Activated naive CD4-positive, alpha-beta T cell treated with anti-CD3 and anti-CD28 coated beads, Interleukin-2, amount 10 ng/mL, durations not matched to agents 7 days and 5 days (primary cell): ENCODE data around the gene POU1F1.
A peak's percentile ranks its signal among the peaks of the same experiment; 100 is the strongest.
"Not testable (repeated sequence)": the region's sequence is repeated elsewhere in the genome, so short reads cannot be mapped to it uniquely, and the experiment has no call there.

Experiments used
- CTCF ChIA-PET: fragments of 350-600 bp; sonication (Branson Sonifier 250); formaldehyde crosslinking; loops from one replicate; lab custom pipeline; 2021; ENCODE audit warnings: antibody characterized with exemption; lab: Charles Lee
- DNase-seq: peaks from one replicate; pipeline ENCODE4 v3.0.0-alpha.2; 2020
- H3K27ac Mint-ChIP-seq: one replicate; pipeline ENCODE4 v1.8.0; 2021; ENCODE audit warnings: mild to moderate bottlenecking, moderate library complexity, mixed read lengths
- H3K27me3 Mint-ChIP-seq: one replicate; pipeline ENCODE4 v1.8.0; 2021; ENCODE audit warnings: mild to moderate bottlenecking, mixed read lengths
- H3K36me3 Mint-ChIP-seq: one replicate; pipeline ENCODE4 v1.8.0; 2021; ENCODE audit warnings: mixed read lengths
- H3K4me1 Mint-ChIP-seq: one replicate; pipeline ENCODE4 v1.8.0; 2021; ENCODE audit warnings: mixed read lengths
- H3K4me3 Mint-ChIP-seq: one replicate; pipeline ENCODE4 v1.8.0; 2021; ENCODE audit warnings: mild to moderate bottlenecking, moderate library complexity, mixed read lengths
- H3K9me3 Mint-ChIP-seq: one replicate; pipeline ENCODE4 v1.8.0; 2021; ENCODE audit warnings: mixed read lengths

Gene POU1F1

GRCh38 chr3:87272718-87273341, 3.6 kb downstream of the POU1F1 start:
- H3K36me3 Mint-ChIP-seq, result no peaks in the 10 kb centered on the region
- H3K9me3 Mint-ChIP-seq, result no peaks in the 10 kb centered on the region
- no peak overlapping the region for H3K4me3 Mint-ChIP-seq

GRCh38 chr3:87270908-87271700, 5.3 kb downstream of the POU1F1 start:
- peak overlapping the region; percentile 7 for H3K4me3 Mint-ChIP-seq

More at GRCh38 chr3:87272718-87273341, 3.6 kb downstream of the POU1F1 start:
- no peak for DNase-seq
- Mint-ChIP-seq H3K4me1 (peaks cover 41% of the 10 kb centered on the region), H3K27ac (no peak overlapping the region), H3K27me3 (no peaks in the 10 kb centered on the region)
- CTCF ChIA-PET, result interaction anchor here (3.8 kb wide), 1 partner anchor 12 kb away, joined by 25 read pairs; no protein-coding TSS in a partner anchor

GRCh38 chr3:87269723-87270122, 6.7 kb downstream of the POU1F1 start:
- Mint-ChIP-seq H3K27ac (peak overlapping the region; percentile 0), H3K4me3 (no peak overlapping the region), H3K4me1 (peaks cover 46% of the 10 kb centered on the region), H3K36me3 (no peaks in the 10 kb centered on the region), H3K27me3 (peaks cover under 1% of the 10 kb centered on the region), H3K9me3 (no peaks in the 10 kb centered on the region)
- no peak for DNase-seq
- CTCF ChIA-PET, result interaction anchor here (1.2 to 3.8 kb wide), 3 partner anchors 9 to 81 kb away, joined by 3 to 25 read pairs (median 6); no protein-coding TSS in a partner anchor

More at GRCh38 chr3:87270908-87271700, 5.3 kb downstream of the POU1F1 start:
- no peaks in the 10 kb centered on the region for H3K27me3 Mint-ChIP-seq
- H3K27ac Mint-ChIP-seq, result peak overlapping the region; percentile 64
- no peaks in the 10 kb centered on the region for H3K9me3 Mint-ChIP-seq
- DNase-seq, result no peak
- no peaks in the 10 kb centered on the region for H3K36me3 Mint-ChIP-seq
- peaks cover 46% of the 10 kb centered on the region for H3K4me1 Mint-ChIP-seq
- CTCF ChIA-PET, result interaction anchor here (1.2 to 3.8 kb wide), 3 partner anchors 10 to 80 kb away, joined by 3 to 25 read pairs (median 6); no protein-coding TSS in a partner anchor

GRCh38 chr3:87268646-87269211, 7.7 kb downstream of the POU1F1 start:
- peak overlapping the region; percentile 66 for H3K27ac Mint-ChIP-seq
- H3K4me1 Mint-ChIP-seq, result peaks cover 46% of the 10 kb centered on the region
- no peaks in the 10 kb centered on the region for H3K36me3 Mint-ChIP-seq
- DNase-seq, result no peak
- H3K4me3 Mint-ChIP-seq, result peak overlapping the region; percentile 7
- H3K9me3 Mint-ChIP-seq, result no peaks in the 10 kb centered on the region
- CTCF ChIA-PET, result no interaction called here
- H3K27me3 Mint-ChIP-seq, result peaks cover 6% of the 10 kb centered on the region

- DNase-seq, result no peak
- Mint-ChIP-seq H3K4me1 (peaks cover 46% of the 10 kb centered on the region), H3K27ac (peak overlapping the region; percentile 66), H3K4me3 (peak overlapping the region; percentile 7), H3K27me3 (peaks cover 6% of the 10 kb centered on the region), H3K9me3 (no peaks in the 10 kb centered on the region), H3K36me3 (no peaks in the 10 kb centered on the region)
- CTCF ChIA-PET, result no interaction called here
Measured at GRCh38 chr3:87267953-87268645, 8.3 kb downstream of the POU1F1 start.

- no peaks in the 10 kb centered on the region for H3K4me1 Mint-ChIP-seq
- no peak overlapping the region for H3K4me3 Mint-ChIP-seq
- H3K27me3 Mint-ChIP-seq, result peaks cover 6% of the 10 kb centered on the region
- CTCF ChIA-PET, result interaction anchor here (1.2 to 3.9 kb wide), 5 partner anchors 9 to 452 kb away, joined by 4 to 25 read pairs (median 6); no protein-coding TSS in a partner anchor
- no peaks in the 10 kb centered on the region for H3K36me3 Mint-ChIP-seq
- DNase-seq, result no peak
- no peaks in the 10 kb centered on the region for H3K9me3 Mint-ChIP-seq
- H3K27ac Mint-ChIP-seq, result no peak overlapping the region
Measured at GRCh38 chr3:87261925-87262324, 14.5 kb downstream of the POU1F1 start.

GRCh38 chr3:87260270-87260669, 16.1 kb downstream of the POU1F1 start:
- H3K36me3 Mint-ChIP-seq, result no peaks in the 10 kb centered on the region
- H3K9me3 Mint-ChIP-seq, result no peaks in the 10 kb centered on the region
- no peak overlapping the region for H3K27ac Mint-ChIP-seq
- no peak overlapping the region for H3K4me3 Mint-ChIP-seq
- H3K4me1 Mint-ChIP-seq, result no peaks in the 10 kb centered on the region
- H3K27me3 Mint-ChIP-seq, result peaks cover 6% of the 10 kb centered on the region
- DNase-seq, result peak; percentile 56
- CTCF ChIA-PET, result interaction anchor here (0.7 to 3.9 kb wide), 16 partner anchors 9 to 745 kb away, joined by 3 to 25 read pairs (median 4); partner anchors contain the start of gene CHMP2B

- no peak overlapping the region for H3K4me3 Mint-ChIP-seq
- no peaks in the 10 kb centered on the region for H3K27me3 Mint-ChIP-seq
- H3K27ac Mint-ChIP-seq, result no peak overlapping the region
- H3K36me3 Mint-ChIP-seq, result peaks cover 33% of the 10 kb centered on the region
- H3K9me3 Mint-ChIP-seq, result no peaks in the 10 kb centered on the region
- H3K4me1 Mint-ChIP-seq, result no peaks in the 10 kb centered on the region
- CTCF ChIA-PET, result interaction anchor here (1.6 kb wide), 1 partner anchor 9 kb away, joined by 5 read pairs; no protein-coding TSS in a partner anchor
- no peak for DNase-seq
Measured at GRCh38 chr3:87250009-87250408, 26.4 kb downstream of the POU1F1 start.

- DNase-seq, result no peak
- H3K36me3 Mint-ChIP-seq, result peaks cover 25% of the 10 kb centered on the region
- H3K27me3 Mint-ChIP-seq, result no peaks in the 10 kb centered on the region
- no peak overlapping the region for H3K4me3 Mint-ChIP-seq
- CTCF ChIA-PET, result interaction anchor here (1.1 to 1.3 kb wide), 2 partner anchors 11 to 12 kb away, joined by 3 to 4 read pairs; no protein-coding TSS in a partner anchor
- no peaks in the 10 kb centered on the region for H3K9me3 Mint-ChIP-seq
- H3K27ac Mint-ChIP-seq, result no peak overlapping the region
- no peaks in the 10 kb centered on the region for H3K4me1 Mint-ChIP-seq
Measured at GRCh38 chr3:87248831-87249230, 27.6 kb downstream of the POU1F1 start.

- CTCF ChIA-PET, result interaction anchor here (1.1 to 1.3 kb wide), 2 partner anchors 11 to 13 kb away, joined by 3 to 4 read pairs; no protein-coding TSS in a partner anchor
- H3K27me3 Mint-ChIP-seq, H3K27ac Mint-ChIP-seq, H3K4me1 Mint-ChIP-seq, DNase-seq, H3K9me3 Mint-ChIP-seq, H3K4me3 Mint-ChIP-seq: not testable (repeated sequence)
- peaks cover 19% of the 10 kb centered on the region for H3K36me3 Mint-ChIP-seq
Measured at GRCh38 chr3:87248231-87248630, 28.2 kb downstream of the POU1F1 start.

- Mint-ChIP-seq H3K27ac (no peak overlapping the region), H3K27me3 (no peaks in the 10 kb centered on the region), H3K4me3 (no peak overlapping the region), H3K9me3 (no peaks in the 10 kb centered on the region), H3K4me1 (no peaks in the 10 kb centered on the region), H3K36me3 (peaks cover 18% of the 10 kb centered on the region)
- CTCF ChIA-PET, result interaction anchor here (1.7 kb wide), 1 partner anchor 13 kb away, joined by 5 read pairs; no protein-coding TSS in a partner anchor
- DNase-seq, result no peak
Measured at GRCh38 chr3:87247430-87247773, 29.0 kb downstream of the POU1F1 start.

- Mint-ChIP-seq H3K4me3 (no peak overlapping the region), H3K9me3 (no peaks in the 10 kb centered on the region), H3K27me3 (no peaks in the 10 kb centered on the region), H3K36me3 (peaks cover 18% of the 10 kb centered on the region), H3K4me1 (no peaks in the 10 kb centered on the region), H3K27ac (no peak overlapping the region)
- no peak for DNase-seq
- CTCF ChIA-PET, result interaction anchor here (1.7 kb wide), 1 partner anchor 13 kb away, joined by 5 read pairs; no protein-coding TSS in a partner anchor
Measured at GRCh38 chr3:87246662-87247429, 29.5 kb downstream of the POU1F1 start.

- Mint-ChIP-seq H3K4me3 (no peak overlapping the region), H3K27ac (no peak overlapping the region), H3K4me1 (no peaks in the 10 kb centered on the region), H3K9me3 (no peaks in the 10 kb centered on the region), H3K36me3 (peaks cover 13% of the 10 kb centered on the region), H3K27me3 (no peaks in the 10 kb centered on the region)
- DNase-seq, result no peak
- CTCF ChIA-PET, result no interaction called here
Measured at GRCh38 chr3:87236093-87236492, 40.3 kb downstream of the POU1F1 start.
